ENCODE data around the gene SUGP1.

DNA sequence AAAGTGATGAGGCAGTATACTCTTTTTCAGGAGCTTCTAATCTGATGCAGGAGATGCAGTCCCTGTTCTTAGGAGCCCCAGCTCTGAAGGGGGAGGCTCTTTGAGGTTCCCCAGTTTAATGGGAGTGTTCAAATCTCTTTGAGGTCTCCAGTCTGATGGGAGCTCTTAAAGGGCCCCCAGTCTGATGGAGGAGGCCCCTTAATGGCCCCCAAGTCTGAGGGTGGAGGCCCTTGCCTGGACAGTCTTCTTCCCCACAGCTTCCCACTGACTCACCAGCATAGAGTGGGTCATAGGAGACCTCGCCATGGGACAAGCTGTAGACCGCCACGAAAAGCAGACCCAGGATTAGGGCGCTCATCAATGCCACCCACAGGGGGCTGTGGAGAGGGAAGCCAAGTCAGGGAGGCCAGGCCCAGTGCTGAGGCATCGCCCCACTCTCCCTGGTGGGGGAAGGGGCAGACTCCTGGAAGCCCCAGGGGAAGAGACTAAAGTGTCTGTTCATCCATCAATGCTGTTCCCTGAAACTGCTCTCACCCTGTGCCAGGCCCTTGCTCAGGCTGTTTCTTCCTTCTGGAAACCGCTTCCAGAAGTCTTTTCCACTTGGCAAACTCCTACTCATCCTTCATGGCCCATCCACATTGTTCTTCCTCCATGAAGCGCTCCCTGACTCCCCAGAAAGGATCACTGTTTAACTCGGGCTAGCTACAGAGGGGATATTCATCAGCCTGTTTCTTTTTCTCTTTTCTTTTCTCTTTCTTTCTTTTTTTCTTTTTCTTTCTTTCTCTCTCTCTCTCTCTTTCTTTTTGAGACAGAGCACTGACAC lies 49.3 kb downstream of the SUGP1 start:
- TF ChIP-seq, protein P1, sequence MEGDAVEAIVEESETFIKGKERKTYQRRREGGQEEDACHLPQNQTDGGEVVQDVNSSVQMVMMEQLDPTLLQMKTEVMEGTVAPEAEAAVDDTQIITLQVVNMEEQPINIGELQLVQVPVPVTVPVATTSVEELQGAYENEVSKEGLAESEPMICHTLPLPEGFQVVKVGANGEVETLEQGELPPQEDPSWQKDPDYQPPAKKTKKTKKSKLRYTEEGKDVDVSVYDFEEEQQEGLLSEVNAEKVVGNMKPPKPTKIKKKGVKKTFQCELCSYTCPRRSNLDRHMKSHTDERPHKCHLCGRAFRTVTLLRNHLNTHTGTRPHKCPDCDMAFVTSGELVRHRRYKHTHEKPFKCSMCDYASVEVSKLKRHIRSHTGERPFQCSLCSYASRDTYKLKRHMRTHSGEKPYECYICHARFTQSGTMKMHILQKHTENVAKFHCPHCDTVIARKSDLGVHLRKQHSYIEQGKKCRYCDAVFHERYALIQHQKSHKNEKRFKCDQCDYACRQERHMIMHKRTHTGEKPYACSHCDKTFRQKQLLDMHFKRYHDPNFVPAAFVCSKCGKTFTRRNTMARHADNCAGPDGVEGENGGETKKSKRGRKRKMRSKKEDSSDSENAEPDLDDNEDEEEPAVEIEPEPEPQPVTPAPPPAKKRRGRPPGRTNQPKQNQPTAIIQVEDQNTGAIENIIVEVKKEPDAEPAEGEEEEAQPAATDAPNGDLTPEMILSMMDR (conservative IDR thresholded peaks at IDR 0.05; ENCODE audit: low read depth, low read length): no peak
- no peak for TF ChIP-seq BHLHE40 (IDR thresholded peaks at IDR 0.05; ENCODE audit: low read depth, low read length)
- no peak for TF ChIP-seq POLR2A (IDR thresholded peaks at IDR 0.05; ENCODE audit: low read depth, low read length)
- no peak for TF ChIP-seq RCOR1 (IDR thresholded peaks at IDR 0.05; ENCODE audit: insufficient replicate concordance, low read length)
- TF ChIP-seq MXI1 (IDR thresholded peaks at IDR 0.05; ENCODE audit: borderline replicate concordance, low read depth, low read length): no peak
- no peak for TF ChIP-seq SMC3 (IDR thresholded peaks at IDR 0.05; ENCODE audit: low read depth, low read length)
- TF ChIP-seq FOS (IDR thresholded peaks at IDR 0.05; ENCODE audit: low read depth, low read length): no peak
- TF ChIP-seq CEBPB (IDR thresholded peaks at IDR 0.05; ENCODE audit: low read depth, low read length): no peak
- no peak for TF ChIP-seq RAD21 (IDR thresholded peaks at IDR 0.05; ENCODE audit: low read length)
- TF ChIP-seq, protein P2, sequence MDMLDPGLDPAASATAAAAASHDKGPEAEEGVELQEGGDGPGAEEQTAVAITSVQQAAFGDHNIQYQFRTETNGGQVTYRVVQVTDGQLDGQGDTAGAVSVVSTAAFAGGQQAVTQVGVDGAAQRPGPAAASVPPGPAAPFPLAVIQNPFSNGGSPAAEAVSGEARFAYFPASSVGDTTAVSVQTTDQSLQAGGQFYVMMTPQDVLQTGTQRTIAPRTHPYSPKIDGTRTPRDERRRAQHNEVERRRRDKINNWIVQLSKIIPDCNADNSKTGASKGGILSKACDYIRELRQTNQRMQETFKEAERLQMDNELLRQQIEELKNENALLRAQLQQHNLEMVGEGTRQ (IDR thresholded peaks at IDR 0.05; ENCODE audit: low read depth, low read length): no peak
- no peak for TF ChIP-seq RFX5 (IDR thresholded peaks at IDR 0.05; ENCODE audit: low read depth, low read length)

All from IMR-90 (cell line).